HUES48 (cell line): Measurements from ENCODE around the gene PELI3.

Source experiments
- H3K27ac ChIP-seq: one replicate; pipeline ENCODE4 v1.7.0; 2013; ENCODE audit warnings: low read depth, low read length, inconsistent platforms
- H3K27me3 ChIP-seq: 2 replicates; pipeline ENCODE4 v1.6.1; 2013; ENCODE audit warnings: mild to moderate bottlenecking, low read length; ENCODE audit not compliant: control insufficient read depth, insufficient read depth
- H3K36me3 ChIP-seq: 2 replicates; pipeline ENCODE4 v1.6.1; 2013; ENCODE audit warnings: low read length; ENCODE audit not compliant: control insufficient read depth, insufficient read depth
- H3K4me1 ChIP-seq: 2 replicates; pipeline ENCODE4 v1.6.1; 2013; ENCODE audit warnings: mild to moderate bottlenecking, low read length; ENCODE audit not compliant: control insufficient read depth, insufficient read depth
- H3K4me3 ChIP-seq: 2 replicates; pipeline ENCODE4 v1.5.1; 2013; ENCODE audit warnings: mild to moderate bottlenecking, low read depth, low read length
- H3K9ac ChIP-seq: 2 replicates; pipeline ENCODE4 v1.6.1; 2013; ENCODE audit warnings: mild to moderate bottlenecking, low read depth, low read length, moderate library complexity
- H3K9me3 ChIP-seq: 2 replicates; pipeline ENCODE4 v1.6.1; 2013; ENCODE audit warnings: low read length; ENCODE audit not compliant: control insufficient read depth, insufficient read depth

PELI3 gene, protein sequence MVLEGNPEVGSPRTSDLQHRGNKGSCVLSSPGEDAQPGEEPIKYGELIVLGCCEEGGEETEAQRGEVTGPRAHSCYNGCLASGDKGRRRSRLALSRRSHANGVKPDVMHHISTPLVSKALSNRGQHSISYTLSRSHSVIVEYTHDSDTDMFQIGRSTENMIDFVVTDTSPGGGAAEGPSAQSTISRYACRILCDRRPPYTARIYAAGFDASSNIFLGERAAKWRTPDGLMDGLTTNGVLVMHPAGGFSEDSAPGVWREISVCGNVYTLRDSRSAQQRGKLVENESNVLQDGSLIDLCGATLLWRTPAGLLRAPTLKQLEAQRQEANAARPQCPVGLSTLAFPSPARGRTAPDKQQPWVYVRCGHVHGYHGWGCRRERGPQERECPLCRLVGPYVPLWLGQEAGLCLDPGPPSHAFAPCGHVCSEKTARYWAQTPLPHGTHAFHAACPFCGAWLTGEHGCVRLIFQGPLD

DNA sequence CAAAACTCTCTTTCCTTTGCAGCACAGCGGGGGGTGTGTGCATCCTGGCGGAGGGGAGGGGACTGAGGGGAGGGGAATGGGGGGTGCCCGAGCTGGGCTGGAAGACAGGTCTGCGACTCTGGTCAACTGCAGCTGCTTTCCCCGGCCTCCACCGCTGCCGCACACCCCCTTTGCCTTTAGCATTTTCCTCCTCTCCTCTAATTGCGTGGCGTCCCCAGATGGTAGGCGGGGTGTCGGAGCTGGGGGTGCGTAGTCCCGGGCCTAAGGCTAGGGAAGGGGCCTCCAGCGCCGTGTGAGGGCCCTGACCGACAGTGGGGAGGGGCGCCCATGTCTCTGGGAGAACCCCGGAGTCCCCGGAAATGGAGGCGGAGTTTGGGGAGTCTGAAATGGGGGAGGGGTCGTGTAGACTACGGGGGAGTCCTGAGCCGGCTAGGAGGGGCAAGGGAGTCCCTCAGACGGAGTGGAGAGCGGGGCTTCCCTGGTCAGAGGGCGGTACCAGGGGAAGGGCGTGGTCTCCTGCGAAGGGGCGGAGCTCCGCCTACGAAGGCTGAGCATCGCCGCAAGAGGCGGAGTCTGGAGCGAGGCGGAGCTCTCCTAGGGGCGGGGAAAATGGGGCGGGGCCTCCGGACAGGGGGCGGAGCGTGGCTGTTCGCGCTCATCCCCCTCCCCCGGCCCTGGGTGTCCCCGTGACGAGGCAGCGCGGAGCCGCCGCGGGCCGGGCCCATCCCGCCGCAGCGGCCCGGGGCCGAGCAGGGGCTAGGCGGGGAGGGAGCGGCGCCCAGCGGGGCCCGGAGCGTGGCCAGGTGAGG, at the start of gene PELI3:
Gene PELI3 (plus strand): TSS at position 681 of the 809 bp plus-strand sequence. CDS start 1,224 bp downstream, outside the sequence.
- Histone ChIP-seq H3K4me3 (peak within 1 kb of the TSS; percentile 73), H3K9me3 (peaks cover 8% of the 10 kb centered on the region; the same call in 1 of the 2 replicates), H3K27ac (peak within 1 kb of the TSS; percentile 67), H3K36me3 (peaks cover 2% of the 10 kb centered on the region; the same call in 1 of the 2 replicates), H3K9ac (peak within 1 kb of the TSS; percentile 32; the same call in 1 of the 2 replicates), H3K4me1 (peaks cover 22% of the 10 kb centered on the region), H3K27me3 (no peaks in the 10 kb centered on the region)

DNA sequence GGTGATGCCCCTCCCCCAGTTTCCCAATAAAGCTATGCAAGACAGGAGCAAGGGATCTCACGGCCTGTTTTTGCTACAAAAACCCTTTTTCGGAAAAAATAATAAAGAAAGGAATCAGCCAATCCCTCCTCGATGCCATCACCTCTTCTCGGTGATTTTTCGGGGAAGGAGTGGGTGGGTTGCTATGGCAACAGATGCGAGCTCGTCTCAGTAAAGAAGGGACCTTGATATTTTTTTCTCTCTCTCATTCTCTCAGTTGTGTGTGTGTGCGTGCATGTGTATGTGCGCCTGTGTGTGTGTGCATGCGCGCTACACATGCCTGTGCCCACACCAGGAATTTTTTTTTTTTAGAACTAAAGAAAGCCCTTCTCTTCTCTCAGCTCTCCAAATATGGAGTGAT, 49.7 kb upstream of the PELI3 start:
- Histone ChIP-seq H3K4me3 (no peak overlapping the region), H3K27me3 (peaks cover 26% of the 10 kb centered on the region), H3K9me3 (no peaks in the 10 kb centered on the region), H3K36me3 (no peaks in the 10 kb centered on the region), H3K4me1 (peaks cover 47% of the 10 kb centered on the region), H3K9ac (no peak overlapping the region), H3K27ac (no peak overlapping the region)

DNA sequence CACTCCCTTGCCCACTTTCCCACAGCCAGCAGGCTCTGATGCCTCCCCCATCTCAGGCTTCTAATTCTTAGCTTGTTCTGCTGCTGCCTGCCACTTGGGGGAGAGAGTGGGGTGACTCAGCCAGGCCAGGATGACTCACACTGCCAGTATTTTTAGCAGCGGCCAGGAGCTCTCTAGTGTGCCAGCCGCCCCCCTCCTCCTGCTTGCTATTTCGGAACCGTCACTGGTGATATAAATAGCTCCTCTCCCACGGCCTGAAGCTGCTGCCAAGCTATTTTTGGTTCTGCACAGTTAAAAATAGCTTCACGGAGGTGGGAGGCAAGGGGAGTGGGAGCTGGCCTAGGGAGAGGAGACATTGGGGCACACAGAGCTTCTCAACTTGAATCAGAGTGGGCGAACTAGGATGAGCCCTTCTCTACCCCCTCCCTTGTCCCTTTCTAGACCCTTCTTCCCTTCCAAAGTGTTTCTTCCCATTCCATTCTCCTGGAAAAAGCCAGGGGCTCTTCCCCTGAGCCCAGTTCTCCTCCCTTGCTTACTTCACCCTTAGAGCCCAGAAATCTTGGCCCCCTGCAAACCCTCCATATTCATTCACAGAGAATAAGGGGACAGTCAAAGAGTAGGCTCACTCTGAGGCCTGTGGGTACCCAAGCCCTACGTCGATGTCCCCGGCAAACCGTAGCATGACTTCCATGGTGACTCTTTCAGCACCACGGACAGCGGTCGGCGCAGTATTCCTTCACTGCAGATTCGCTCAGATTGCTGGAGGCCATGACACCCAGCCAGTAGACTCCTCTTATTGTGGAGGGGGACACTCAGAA, 48.3 kb upstream of the PELI3 start:
- Histone ChIP-seq H3K4me1 (peaks cover 45% of the 10 kb centered on the region), H3K27ac (peak overlapping the region; percentile 70), H3K27me3 (peaks cover 26% of the 10 kb centered on the region), H3K9ac (no peak overlapping the region), H3K9me3 (no peaks in the 10 kb centered on the region), H3K4me3 (0 out of 2 replicates have a peak overlapping the region, but pooled peaks have one; percentile 21), H3K36me3 (no peaks in the 10 kb centered on the region)

DNA sequence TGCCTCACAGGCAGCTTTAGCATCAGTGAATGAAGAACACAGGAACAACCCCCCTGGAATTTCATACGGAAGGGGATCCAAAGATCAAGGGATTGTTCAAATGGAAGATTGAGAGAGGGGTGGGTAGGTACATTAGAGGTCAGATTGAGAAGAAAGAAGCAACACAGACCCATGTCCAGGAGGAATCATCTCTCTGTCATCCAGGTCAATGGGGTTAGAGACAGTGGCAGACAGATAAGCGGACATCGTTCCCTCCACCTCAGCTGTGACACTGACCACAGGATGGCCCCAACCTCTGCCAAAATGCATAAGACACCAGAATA, 47.8 kb upstream of the PELI3 start:
- no peak overlapping the region for H3K4me3 ChIP-seq

DNA sequence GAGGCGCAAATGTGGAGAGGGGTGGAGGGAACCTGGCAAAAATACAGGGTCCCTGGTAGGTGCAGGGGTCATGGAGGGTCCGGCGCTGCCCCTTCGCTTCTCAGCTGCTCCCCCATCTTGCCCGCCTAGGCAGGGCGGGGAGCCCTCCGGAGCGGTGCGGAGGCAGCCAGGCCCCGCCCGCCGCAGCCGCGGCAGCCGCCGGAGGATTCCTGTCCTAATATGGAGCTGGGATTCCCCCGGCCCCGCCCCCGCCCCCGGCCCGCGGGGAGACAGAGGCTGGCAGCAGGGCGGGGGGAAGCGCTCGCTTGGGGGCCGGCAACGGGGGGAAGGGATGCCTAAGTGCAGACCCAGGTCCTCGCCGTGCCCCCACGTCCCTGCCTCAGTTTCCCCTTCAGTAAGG, 46.9 kb upstream of the PELI3 start:
- H3K27me3 ChIP-seq: peaks cover 26% of the 10 kb centered on the region
- H3K27ac ChIP-seq: no peak overlapping the region

More for the DNA sequence above, 47.8 kb upstream of the PELI3 start:
- no peaks in the 10 kb centered on the region for H3K36me3 ChIP-seq
- no peak overlapping the region for H3K27ac ChIP-seq
- no peaks in the 10 kb centered on the region for H3K9me3 ChIP-seq
- H3K27me3 ChIP-seq: peaks cover 26% of the 10 kb centered on the region
- peaks cover 40% of the 10 kb centered on the region for H3K4me1 ChIP-seq
- no peak overlapping the region for H3K9ac ChIP-seq

DNA sequence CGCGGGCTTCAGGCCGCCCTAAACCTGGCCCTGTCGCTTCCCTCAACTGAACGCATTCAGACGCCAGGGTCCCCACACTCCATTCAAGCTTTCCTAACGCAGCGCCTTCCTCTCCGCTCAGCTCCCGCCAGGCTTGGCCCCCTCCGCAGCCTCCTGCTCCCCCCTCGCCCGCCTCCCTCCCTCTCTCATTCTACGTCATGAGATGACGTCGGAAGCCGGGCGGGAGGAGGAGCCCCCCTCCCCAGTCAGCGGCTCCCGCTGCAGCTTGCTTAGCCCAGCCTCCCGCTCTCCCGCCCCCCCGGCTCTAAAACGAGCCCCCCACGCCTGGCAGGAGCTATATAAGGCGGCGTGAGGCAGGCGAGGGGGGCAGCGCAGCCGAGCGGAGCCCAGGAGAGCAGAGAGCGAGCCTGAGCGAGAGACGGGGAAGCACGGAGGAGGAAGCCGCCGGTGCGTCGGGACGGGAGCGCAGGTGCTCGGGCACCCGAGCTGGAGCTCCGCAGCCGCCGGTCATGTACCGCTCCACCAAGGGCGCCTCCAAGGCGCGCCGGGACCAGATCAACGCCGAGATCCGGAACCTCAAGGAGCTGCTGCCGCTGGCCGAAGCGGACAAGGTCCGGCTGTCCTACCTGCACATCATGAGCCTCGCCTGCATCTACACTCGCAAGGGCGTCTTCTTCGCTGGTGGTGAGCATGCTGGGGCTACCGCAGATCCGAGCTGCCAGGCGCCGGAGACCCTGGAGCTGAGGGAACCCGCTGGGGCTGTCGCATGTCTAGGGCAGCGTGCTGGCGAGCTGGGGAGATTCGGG, 45.8 kb upstream of the PELI3 start, which contains the start of gene NPAS4:
Gene NPAS4 (plus strand): TSS at position 365 of the 806 bp plus-strand sequence. CDS start 145 bp downstream, at position 510.
- Histone ChIP-seq H3K36me3 (no peaks in the 10 kb centered on the region), H3K4me3 (peak within 1 kb of the TSS; percentile 61), H3K4me1 (peaks cover 29% of the 10 kb centered on the region), H3K27ac (no peak within 1 kb of the TSS), H3K9ac (no peak within 1 kb of the TSS; the same call in 1 of the 2 replicates), H3K27me3 (peaks cover 26% of the 10 kb centered on the region), H3K9me3 (no peaks in the 10 kb centered on the region)

More for the DNA sequence above, 46.9 kb upstream of the PELI3 start:
- Histone ChIP-seq H3K4me1 (peaks cover 33% of the 10 kb centered on the region), H3K9me3 (no peaks in the 10 kb centered on the region), H3K4me3 (peak overlapping the region; percentile 61), H3K36me3 (no peaks in the 10 kb centered on the region), H3K9ac (no peak overlapping the region; the same call in 1 of the 2 replicates)

DNA sequence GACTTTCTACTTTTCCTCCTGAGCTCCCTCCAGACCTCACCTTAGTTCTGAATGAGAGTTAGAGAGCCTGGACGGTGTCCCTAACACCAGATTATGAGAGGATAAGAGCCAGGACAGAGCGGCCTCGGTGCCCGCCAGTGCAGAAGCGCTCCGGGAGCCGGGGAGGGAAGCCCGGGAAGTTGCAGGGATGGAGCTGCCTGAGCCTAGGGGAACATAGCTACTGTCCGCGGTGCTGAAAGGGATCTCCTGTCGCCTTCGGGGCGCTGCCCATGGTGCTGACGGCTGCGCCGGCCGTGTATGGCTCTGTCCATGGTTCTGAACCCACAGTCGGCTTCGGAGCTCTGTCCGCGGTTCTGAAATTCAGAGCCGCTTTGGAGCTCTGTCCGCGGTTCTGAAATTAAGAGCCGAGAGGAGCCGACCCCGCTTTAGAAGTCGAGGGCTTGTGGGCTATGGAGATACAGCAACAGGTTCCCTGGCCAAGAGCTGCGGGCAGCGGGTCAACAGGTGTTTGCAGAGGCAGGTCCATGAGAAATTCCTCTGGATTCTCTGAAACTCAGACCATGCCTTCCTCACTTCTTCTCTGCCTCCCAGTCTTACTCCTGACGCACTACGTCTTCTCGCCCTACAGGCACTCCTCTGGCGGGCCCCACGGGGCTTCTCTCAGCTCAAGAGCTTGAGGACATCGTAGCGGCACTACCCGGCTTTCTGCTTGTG, 45.1 kb upstream of the PELI3 start:
- no peak overlapping the region for H3K27ac ChIP-seq
- H3K27me3 ChIP-seq: peaks cover 26% of the 10 kb centered on the region
- peaks cover 29% of the 10 kb centered on the region for H3K4me1 ChIP-seq
- H3K4me3 ChIP-seq: peak overlapping the region; percentile 61
- H3K36me3 ChIP-seq: no peaks in the 10 kb centered on the region
- no peak overlapping the region for H3K9ac ChIP-seq
- H3K9me3 ChIP-seq: no peaks in the 10 kb centered on the region

DNA sequence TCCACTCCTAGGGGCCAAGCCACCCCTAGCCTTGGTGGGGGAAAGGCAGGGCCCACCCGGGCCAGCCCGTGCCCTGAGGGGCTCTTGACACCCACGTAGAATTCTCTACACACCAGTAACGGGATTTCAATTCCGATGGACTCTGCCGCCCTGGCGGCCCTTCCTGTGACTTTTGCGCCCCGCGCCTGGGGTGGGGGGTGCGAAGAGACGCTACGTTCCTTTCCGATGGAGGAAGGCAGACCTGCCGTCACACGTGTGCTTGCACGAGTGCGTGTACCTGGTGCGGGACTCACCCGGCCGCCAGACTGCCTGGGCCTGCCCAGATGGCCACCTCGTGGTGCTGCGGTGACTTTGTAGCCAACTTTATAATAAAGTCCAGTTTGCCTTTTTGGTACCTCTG, 40.4 kb upstream of the PELI3 start:
- H3K4me1 ChIP-seq: no peaks in the 10 kb centered on the region

DNA sequence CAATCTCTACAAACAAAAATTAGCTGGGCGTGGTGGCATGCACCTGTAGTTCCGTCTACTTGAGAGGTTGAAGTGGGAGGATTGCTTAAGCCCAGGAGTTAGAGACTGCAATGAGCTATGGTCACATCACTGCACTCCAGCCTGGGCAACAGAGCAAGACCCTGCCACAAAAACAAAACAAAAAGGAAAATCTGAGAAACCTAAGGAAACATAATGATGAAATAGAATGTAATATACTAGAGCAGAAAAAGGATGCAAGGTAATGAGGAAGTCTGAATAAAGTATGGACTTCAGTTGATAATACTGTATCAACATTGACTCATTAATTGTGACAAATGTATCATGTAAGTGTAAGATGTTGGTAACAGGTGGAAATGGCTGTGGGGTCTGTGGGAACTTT, 37.8 kb upstream of the PELI3 start:
- H3K9ac ChIP-seq: no peak overlapping the region
- no peak overlapping the region for H3K27ac ChIP-seq
- no peaks in the 10 kb centered on the region for H3K9me3 ChIP-seq
- H3K27me3 ChIP-seq: no peaks in the 10 kb centered on the region
- no peak overlapping the region for H3K4me3 ChIP-seq
- H3K36me3 ChIP-seq: no peaks in the 10 kb centered on the region
- no peaks in the 10 kb centered on the region for H3K4me1 ChIP-seq

More for the DNA sequence above, 40.4 kb upstream of the PELI3 start:
- no peak overlapping the region for H3K4me3 ChIP-seq
- H3K36me3 ChIP-seq: no peaks in the 10 kb centered on the region
- H3K27ac ChIP-seq: no peak overlapping the region
- H3K9ac ChIP-seq: no peak overlapping the region
- H3K9me3 ChIP-seq: no peaks in the 10 kb centered on the region
- H3K27me3 ChIP-seq: peaks cover 1% of the 10 kb centered on the region
